ENCODE measurements around the gene HOXC9.

GRCh38 chr12:54030442-54030801 lies 30.5 kb downstream of the HOXC9 start:
- TF ChIP-seq CTCF (IDR thresholded peaks at IDR 0.05) = no peak
- no peak for TF ChIP-seq POLR2A (IDR thresholded peaks at IDR 0.05)
